ENCODE data around the gene RCCD1.

GRCh38 chr15:90998737-90999136 lies 44.1 kb downstream of the RCCD1 start:
- TF ChIP-seq CTCF (IDR thresholded peaks at IDR 0.05; ENCODE audit: low read length) (no peak), EZH2 (IDR thresholded peaks at IDR 0.05; ENCODE audit: borderline replicate concordance, low read length) (no peak)
